ENCODE data around the gene ERN1. TPM values are rescaled to one million over a fixed set of nuclear protein-coding genes. Genes with fewer than 3 reads are reported as not detected.

Gene ERN1
- total RNA-seq, 2 donors from 2014 or later = 9.0 to 13.7 TPM

DNA sequence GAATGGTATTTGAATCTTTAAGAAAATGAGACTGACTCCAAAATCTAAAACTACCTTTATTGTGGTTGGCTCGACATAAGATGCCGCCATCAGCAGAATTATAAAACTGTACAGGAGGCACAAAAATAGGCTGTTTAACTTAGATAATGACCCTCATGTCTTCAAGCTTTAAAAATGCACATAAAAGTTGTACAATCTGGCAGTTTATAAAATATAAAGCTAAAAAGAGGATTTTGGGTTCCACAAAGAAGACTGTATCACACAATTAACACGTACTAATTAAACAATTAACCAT is 90.9 kb downstream of the ERN1 start:
- peaks cover 3% of the 10 kb centered on the region for H3K4me1 ChIP-seq (ENCODE audit: control insufficient read depth, insufficient read depth, low read length)
- 93% methylated on average over 3 of the region's 3 CpGs for WGBS, 2 experiments (ENCODE audit: insufficient coverage in 1 of 2, insufficient read length in 1 of 2)
- Mint-ChIP-seq H3K9me3 (no peaks in the 10 kb centered on the region), H3K4me1 (peaks cover 10% of the 10 kb centered on the region), H3K27me3 (ENCODE audit: insufficient read depth) (no peaks in the 10 kb centered on the region), H3K36me3 (ENCODE audit: low read depth) (peaks cover 17% of the 10 kb centered on the region), H3K27ac (no peak overlapping the region), H3K4me3 (no peak overlapping the region)
- TF ChIP-seq, protein P1, sequence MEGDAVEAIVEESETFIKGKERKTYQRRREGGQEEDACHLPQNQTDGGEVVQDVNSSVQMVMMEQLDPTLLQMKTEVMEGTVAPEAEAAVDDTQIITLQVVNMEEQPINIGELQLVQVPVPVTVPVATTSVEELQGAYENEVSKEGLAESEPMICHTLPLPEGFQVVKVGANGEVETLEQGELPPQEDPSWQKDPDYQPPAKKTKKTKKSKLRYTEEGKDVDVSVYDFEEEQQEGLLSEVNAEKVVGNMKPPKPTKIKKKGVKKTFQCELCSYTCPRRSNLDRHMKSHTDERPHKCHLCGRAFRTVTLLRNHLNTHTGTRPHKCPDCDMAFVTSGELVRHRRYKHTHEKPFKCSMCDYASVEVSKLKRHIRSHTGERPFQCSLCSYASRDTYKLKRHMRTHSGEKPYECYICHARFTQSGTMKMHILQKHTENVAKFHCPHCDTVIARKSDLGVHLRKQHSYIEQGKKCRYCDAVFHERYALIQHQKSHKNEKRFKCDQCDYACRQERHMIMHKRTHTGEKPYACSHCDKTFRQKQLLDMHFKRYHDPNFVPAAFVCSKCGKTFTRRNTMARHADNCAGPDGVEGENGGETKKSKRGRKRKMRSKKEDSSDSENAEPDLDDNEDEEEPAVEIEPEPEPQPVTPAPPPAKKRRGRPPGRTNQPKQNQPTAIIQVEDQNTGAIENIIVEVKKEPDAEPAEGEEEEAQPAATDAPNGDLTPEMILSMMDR (conservative IDR thresholded peaks at IDR 0.05) = no peak
- no peak overlapping the region for H3K9ac ChIP-seq (ENCODE audit: extremely low read depth, low read length, poor library complexity, severe bottlenecking)
- no peaks in the 10 kb centered on the region for H3K27me3 ChIP-seq (ENCODE audit: control insufficient read depth, insufficient read depth, low read length, poor library complexity, severe bottlenecking)
- no peaks in the 10 kb centered on the region for H3K36me3 ChIP-seq (ENCODE audit: control insufficient read depth, insufficient read depth, low read length)
- no peak overlapping the region for H3K27ac ChIP-seq (ENCODE audit: low read depth, low read length)
- H3K4me3 ChIP-seq (ENCODE audit: low read length) = no peak overlapping the region
- H3K9me3 ChIP-seq (ENCODE audit: control insufficient read depth, low read length) = no peaks in the 10 kb centered on the region
- DNase-seq = no peak

DNA sequence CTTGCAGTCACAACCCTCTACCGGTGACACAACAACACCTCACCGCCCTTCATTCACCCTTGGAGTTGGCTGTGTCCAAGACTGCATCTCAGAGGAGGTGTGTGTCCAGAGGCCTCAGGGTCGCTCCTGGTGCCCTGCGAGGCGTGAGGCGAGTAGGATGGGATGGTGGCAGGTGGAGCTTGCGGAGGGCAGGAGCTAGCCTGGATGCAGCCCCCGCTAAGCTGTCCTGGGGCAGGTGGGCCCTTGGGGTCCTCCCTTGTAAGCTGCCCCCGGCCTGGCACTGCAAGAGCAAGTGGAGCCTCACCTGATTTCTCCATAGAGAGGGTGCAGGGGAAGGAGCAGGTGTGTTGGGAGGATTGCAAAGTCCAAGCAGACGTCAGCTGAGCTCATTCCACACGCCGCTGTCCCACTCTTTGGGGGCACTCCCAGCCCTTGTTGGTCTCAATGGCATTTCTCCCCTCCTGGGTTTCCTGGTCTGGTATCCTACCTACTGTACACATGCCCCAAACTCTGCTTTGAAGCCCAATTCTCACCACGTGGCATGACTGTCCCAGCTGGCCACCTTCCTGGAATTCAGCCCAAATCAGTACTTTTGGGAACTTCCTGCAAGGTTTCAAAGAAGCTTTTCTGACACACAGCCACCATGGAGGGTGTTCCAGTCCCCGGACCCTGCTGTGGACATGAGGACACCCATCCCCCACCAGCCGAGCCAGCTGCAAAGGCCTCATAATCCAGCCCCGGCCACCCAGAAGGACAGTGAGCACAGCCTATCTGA is 91.4 kb downstream of the ERN1 start:
- H3K27ac Mint-ChIP-seq = no peak overlapping the region
- H3K36me3 Mint-ChIP-seq (ENCODE audit: low read depth) = peaks cover 12% of the 10 kb centered on the region
- H3K9ac ChIP-seq (ENCODE audit: extremely low read depth, low read length, poor library complexity, severe bottlenecking) = no peak overlapping the region
- DNase-seq = peak; percentile 44
- peaks cover 10% of the 10 kb centered on the region for H3K4me1 Mint-ChIP-seq
- H3K27ac ChIP-seq (ENCODE audit: low read depth, low read length) = no peak overlapping the region
- H3K4me1 ChIP-seq (ENCODE audit: control insufficient read depth, insufficient read depth, low read length) = peaks cover 3% of the 10 kb centered on the region
- WGBS, 2 experiments (ENCODE audit: insufficient coverage in 1 of 2, insufficient read length in 1 of 2) = 90 to 97% methylated on average over 10 to 16 of the region's 16 CpGs
- no peaks in the 10 kb centered on the region for H3K36me3 ChIP-seq (ENCODE audit: control insufficient read depth, insufficient read depth, low read length)
- H3K9me3 ChIP-seq (ENCODE audit: control insufficient read depth, low read length) = no peaks in the 10 kb centered on the region
- H3K4me3 ChIP-seq (ENCODE audit: low read length) = no peak overlapping the region
- H3K9me3 Mint-ChIP-seq = no peaks in the 10 kb centered on the region
- no peaks in the 10 kb centered on the region for H3K27me3 Mint-ChIP-seq (ENCODE audit: insufficient read depth)
- TF ChIP-seq, protein P1 (conservative IDR thresholded peaks at IDR 0.05) = no peak
- no peaks in the 10 kb centered on the region for H3K27me3 ChIP-seq (ENCODE audit: control insufficient read depth, insufficient read depth, low read length, poor library complexity, severe bottlenecking)
- H3K4me3 Mint-ChIP-seq = no peak overlapping the region

DNA sequence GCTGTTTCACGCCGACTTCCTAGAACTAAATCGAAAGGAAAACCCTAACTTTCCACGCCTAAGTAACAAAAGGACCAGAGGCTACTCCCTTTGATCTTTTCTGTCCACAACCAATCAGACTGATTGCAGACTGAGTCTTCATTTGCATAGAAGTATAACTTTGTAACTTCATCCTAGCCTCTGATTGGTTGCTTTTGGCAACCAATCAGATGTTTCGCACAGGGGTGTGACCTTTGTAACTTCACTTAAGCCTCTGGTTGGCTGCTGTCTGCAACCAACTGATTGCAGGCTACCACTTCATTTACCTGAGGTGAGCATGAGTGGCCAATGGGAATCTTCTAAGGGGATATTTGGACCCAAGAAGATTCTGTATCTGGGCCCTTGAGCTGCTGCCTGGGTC is 92.1 kb downstream of the ERN1 start:
- H3K4me3 Mint-ChIP-seq = no peak overlapping the region
- no peaks in the 10 kb centered on the region for H3K9me3 Mint-ChIP-seq
- no peak overlapping the region for H3K9ac ChIP-seq (ENCODE audit: extremely low read depth, low read length, poor library complexity, severe bottlenecking)
- peaks cover 3% of the 10 kb centered on the region for H3K4me1 ChIP-seq (ENCODE audit: control insufficient read depth, insufficient read depth, low read length)
- H3K4me3 ChIP-seq (ENCODE audit: low read length) = no peak overlapping the region
- H3K27me3 ChIP-seq (ENCODE audit: control insufficient read depth, insufficient read depth, low read length, poor library complexity, severe bottlenecking) = no peaks in the 10 kb centered on the region
- no peaks in the 10 kb centered on the region for H3K36me3 ChIP-seq (ENCODE audit: control insufficient read depth, insufficient read depth, low read length)
- no peak overlapping the region for H3K27ac ChIP-seq (ENCODE audit: low read depth, low read length)
- TF ChIP-seq, protein P1 (conservative IDR thresholded peaks at IDR 0.05) = no peak
- H3K27me3 Mint-ChIP-seq (ENCODE audit: insufficient read depth) = no peaks in the 10 kb centered on the region
- 93 to 97% methylated on average over 4 to 5 of the region's 5 CpGs for WGBS, 2 experiments (ENCODE audit: insufficient coverage in 1 of 2, insufficient read length in 1 of 2)
- DNase-seq = peak; percentile 36
- no peak overlapping the region for H3K27ac Mint-ChIP-seq
- no peaks in the 10 kb centered on the region for H3K9me3 ChIP-seq (ENCODE audit: control insufficient read depth, low read length)
- H3K36me3 Mint-ChIP-seq (ENCODE audit: low read depth) = peaks cover 10% of the 10 kb centered on the region
- peaks cover 10% of the 10 kb centered on the region for H3K4me1 Mint-ChIP-seq
